GM18505 (cell line): Measurements from ENCODE around the gene EDC4.
"Not testable (repeated sequence)": the region's sequence is repeated elsewhere in the genome, so short reads cannot be mapped to it uniquely, and the experiment has no call there.

Experiments used
- ATAC-seq: cut with Tn5 transposase; IDR thresholded peaks from one replicate; pipeline ENCODE4 v1.9.1; 2021; ENCODE audit not compliant: unreplicated experiment
- POLR2A ChIP-seq: IDR thresholded peaks from 4 replicates; pipeline ENCODE4 v1.6.1; 2011; ENCODE audit warnings: borderline replicate concordance; ENCODE audit not compliant: insufficient read depth, insufficient read length; ENCODE audit errors: extremely low read depth

Gene EDC4, protein sequence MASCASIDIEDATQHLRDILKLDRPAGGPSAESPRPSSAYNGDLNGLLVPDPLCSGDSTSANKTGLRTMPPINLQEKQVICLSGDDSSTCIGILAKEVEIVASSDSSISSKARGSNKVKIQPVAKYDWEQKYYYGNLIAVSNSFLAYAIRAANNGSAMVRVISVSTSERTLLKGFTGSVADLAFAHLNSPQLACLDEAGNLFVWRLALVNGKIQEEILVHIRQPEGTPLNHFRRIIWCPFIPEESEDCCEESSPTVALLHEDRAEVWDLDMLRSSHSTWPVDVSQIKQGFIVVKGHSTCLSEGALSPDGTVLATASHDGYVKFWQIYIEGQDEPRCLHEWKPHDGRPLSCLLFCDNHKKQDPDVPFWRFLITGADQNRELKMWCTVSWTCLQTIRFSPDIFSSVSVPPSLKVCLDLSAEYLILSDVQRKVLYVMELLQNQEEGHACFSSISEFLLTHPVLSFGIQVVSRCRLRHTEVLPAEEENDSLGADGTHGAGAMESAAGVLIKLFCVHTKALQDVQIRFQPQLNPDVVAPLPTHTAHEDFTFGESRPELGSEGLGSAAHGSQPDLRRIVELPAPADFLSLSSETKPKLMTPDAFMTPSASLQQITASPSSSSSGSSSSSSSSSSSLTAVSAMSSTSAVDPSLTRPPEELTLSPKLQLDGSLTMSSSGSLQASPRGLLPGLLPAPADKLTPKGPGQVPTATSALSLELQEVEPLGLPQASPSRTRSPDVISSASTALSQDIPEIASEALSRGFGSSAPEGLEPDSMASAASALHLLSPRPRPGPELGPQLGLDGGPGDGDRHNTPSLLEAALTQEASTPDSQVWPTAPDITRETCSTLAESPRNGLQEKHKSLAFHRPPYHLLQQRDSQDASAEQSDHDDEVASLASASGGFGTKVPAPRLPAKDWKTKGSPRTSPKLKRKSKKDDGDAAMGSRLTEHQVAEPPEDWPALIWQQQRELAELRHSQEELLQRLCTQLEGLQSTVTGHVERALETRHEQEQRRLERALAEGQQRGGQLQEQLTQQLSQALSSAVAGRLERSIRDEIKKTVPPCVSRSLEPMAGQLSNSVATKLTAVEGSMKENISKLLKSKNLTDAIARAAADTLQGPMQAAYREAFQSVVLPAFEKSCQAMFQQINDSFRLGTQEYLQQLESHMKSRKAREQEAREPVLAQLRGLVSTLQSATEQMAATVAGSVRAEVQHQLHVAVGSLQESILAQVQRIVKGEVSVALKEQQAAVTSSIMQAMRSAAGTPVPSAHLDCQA (N-terminal part only)

DNA sequence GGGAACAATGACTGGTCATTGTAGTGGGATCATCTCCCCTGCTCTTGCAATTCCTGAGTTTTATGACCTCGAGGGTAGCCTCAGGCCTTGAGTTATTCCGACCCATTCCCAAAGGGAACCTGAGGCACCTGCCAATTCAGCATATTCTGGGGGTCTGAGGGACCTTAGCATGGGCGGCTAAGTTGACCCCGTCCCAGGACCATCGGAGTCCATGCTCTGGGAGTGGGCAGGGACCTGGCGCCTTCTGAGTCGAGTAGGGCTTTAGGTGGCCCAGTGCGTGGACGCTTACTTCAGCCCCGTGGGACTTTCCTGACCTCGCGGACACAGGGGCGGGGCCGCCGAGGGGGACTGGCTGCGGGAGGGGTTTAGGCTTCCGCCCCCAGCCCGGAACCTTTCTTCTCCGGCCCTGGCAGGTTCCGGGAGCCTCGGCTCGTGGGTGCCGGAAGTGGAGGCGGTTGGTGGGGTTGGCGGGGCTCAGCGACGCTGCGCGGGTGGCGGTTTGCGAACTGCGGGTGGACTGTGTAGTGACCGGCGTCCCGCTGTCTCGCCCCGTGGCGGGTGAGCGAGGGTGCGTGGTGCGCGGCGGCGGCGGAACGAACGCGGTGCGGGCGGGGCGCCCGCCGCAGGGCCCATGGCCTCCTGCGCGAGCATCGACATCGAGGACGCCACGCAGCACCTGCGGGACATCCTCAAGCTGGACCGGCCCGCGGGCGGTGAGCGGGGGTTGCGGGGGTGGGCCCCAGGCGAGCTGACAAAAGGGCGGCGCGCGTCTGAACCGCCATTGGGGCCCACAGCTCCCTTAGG is at the start of gene EDC4:
Gene EDC4, plus strand, starts transcription at position 422 of the 804 bp plus-strand sequence. Its CDS starts 210 bp downstream, at position 632.
- peak; percentile 72 for ATAC-seq
- TF ChIP-seq POLR2A, result peak; percentile 84

DNA sequence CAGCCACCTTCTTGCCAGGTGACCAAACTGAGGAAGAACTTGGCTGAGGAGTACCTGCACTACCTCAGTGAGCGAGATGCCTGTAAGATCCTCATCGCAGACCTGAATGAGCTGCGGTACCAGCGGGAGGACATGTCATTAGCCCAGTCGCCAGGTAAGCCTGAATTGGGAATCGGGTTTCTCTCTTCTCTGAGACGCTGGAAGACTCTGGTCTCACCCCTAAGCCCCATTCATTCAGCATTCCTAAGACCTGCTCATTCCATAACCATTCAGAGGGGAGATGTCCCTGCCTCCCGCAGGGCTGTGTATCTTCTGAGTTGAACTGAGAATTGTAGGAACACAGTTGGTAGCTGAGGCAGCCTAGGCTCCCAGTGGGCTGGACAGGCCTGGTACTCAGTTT is 47.7 kb upstream of the EDC4 start:
- ATAC-seq, result no peak

DNA sequence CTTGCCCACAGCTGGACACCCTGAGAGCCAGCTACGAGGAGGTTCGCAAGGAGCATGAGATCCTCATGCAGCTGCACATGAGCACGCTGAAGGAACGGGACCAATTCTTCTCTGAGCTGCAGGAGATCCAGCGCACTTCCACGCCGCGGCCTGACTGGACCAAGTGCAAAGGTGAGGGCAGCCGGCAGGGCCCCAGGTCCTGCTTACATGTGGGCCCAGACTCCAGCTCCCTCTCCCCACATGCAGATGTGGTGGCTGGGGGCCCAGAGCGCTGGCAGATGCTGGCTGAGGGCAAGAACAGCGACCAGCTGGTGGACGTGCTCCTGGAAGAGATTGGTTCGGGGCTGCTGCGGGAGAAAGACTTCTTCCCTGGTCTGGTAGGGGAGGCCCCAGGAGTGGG is 46.9 kb upstream of the EDC4 start:
- no peak for TF ChIP-seq POLR2A
- no peak for ATAC-seq

More for the DNA sequence above, 47.7 kb upstream of the EDC4 start:
- no peak for TF ChIP-seq POLR2A

DNA sequence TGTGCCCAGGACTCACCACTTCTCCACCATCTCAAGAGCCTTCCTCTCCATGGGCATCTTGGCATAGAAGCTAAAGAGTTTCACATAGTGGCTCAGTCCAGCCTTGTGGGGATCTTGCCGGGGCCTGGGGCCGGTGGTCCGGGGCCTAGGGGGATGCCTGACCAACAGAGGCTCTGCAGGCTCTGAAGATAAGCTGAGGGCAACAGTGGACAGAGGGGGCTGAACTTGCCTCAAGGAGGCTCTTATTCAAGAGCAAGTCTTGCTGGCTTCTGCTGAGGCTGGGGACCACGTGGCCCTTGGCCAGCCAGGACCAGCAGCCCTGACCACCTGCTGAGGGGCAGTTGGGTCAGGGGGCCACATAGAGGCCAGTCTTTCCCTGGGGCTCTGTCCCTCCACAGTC is 44.2 kb upstream of the EDC4 start:
- ATAC-seq, result no peak
- no peak for TF ChIP-seq POLR2A

DNA sequence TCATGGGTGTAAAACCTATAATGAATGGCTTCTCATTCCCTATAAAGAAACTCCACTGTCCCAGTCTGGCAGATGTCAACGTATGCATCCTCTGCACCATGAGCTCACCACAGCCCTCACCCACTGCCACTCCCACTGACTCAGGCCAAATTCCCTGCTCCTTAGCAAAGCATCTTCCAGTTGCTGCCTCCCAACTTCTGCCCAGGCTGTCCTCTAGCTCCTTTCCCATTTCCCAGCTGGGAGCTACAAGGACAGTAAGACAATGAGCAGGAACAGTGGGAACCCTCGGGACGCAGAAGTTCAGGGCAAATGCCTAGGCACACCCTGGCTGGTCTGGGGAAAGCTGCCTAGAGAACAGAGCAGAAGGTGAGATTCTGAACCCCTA is 39.8 kb upstream of the EDC4 start:
- no peak for ATAC-seq
- no peak for TF ChIP-seq POLR2A

DNA sequence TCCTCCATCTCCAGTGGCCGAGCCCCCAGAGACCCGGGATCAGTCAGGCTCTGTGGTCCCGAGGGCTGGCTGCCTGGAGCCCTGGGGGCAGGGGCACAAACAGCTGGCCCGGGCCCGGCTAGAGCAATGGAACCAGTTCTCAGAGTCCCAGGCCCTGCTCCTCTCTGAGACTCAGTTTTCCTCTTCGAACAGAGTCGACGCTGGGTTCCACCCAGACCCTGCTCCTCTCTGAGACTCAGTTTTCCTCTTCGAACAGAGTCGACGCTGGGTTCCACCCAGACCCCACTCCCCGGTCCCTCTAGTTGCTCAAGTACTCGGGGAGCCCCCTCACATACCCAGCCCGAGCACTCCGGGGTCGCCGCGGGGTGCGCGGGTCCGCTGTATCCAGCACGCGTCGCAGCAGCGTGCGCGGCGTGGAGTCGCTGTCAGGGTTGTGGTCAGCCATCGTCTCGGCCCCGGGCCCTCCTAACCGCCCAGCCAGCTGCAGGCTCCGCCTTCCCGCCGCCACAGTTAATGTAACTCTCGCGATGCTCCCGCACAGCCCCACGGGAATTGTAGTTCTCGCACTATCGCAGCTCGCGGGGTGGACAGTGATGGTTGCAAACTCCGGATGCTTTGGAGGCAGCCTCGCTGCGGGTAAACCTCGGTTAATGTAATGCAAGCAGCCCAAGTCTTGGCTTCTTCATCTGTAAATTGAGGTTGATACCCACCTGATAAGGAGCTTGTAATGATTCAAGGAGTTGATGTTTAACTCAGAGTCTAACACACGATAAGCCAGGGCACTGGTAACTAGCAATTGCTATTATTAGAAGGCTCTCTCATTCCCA is 39.2 kb upstream of the EDC4 start:
- ATAC-seq, result peak; percentile 92
- peak; percentile 85 for TF ChIP-seq POLR2A

DNA sequence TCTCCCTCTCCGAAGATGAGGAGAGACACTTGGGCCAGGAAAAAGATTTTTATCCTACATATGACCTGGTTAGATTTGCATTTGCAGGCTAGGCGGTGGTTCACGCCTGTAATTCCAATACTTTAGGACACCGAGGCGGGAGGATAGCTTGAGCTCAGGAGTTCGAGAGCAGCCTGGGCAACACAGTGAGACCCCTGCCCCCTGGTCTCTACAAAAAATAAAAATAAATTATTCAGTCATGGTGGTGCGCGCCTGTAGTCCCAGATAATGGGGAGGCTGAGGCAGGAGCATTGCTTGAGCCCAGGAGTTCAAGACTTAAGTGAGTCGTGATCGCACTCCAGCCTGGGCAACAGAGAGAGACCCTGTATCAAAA is 38.6 kb upstream of the EDC4 start:
- ATAC-seq, result no peak
- TF ChIP-seq POLR2A, result no peak

DNA sequence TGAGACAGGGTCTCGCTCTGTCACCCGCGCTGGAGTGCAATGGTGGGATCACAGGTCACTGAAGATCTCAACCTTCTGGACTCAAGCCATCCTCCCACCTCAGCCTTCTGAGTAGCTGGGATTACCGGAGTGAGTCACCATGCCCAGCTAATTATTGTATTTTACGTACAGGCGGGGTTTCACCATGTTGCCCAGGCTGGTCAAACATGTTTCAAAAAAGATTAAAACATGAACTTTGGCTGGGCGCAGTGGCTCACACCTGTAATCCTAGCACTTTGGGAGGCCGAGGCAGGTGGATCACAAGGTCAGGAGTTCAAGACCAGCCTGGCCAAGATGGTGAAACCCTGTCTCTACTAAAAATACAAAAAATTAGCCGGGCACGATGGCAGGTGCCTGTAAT is 35.7 kb upstream of the EDC4 start:
- not testable (repeated sequence) for ATAC-seq

DNA sequence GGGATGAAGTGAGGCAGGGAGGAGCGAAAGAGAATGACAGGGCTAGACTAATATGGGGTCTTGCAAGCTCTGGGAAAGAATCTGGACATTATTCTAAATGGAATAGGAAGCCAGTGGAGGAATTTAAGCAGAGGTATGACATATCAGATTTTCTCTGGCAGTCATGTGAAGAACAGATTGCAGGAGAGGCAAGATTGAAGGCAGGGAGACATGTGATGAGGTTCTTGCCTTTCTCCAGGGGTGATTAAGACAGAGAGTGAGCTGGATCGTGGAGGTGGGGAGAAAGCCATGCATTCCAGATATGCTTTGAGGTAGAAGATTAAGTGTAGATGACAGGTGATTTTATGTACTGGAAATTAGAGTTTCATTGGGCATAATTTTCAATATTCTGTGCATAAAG is 35.0 kb upstream of the EDC4 start:
- no peak for TF ChIP-seq POLR2A
- no peak for ATAC-seq

DNA sequence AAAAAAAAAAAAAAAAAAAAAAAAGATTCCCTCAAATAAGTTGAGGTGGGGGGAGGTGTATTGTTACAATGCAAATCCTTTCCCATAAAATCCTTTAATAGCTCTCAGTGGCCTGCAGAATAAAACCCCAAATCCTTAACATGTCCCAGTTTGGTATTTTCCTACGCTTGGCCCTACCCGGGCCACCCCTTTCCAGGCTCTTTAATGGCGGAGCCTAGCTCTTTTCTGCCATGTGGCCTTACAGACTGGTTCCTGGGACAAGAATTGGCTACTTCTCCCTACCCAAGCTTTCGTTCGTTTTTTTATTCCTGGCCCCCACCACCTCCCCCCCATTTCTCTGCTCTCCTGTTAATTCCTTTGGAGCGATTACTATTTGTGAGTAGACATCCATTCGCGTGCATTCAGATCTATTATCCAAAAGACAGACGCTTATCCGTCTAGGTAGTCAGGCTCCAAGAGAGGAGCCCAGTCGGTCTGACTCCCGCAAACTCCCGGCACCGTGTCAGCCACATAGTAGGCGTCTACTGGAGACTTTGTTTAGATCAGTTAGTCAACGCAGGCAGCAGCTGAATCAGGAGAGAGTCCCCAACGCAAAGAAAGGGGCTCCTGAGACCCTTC is 31.5 kb upstream of the EDC4 start:
- ATAC-seq, result no peak
- no peak for TF ChIP-seq POLR2A

DNA sequence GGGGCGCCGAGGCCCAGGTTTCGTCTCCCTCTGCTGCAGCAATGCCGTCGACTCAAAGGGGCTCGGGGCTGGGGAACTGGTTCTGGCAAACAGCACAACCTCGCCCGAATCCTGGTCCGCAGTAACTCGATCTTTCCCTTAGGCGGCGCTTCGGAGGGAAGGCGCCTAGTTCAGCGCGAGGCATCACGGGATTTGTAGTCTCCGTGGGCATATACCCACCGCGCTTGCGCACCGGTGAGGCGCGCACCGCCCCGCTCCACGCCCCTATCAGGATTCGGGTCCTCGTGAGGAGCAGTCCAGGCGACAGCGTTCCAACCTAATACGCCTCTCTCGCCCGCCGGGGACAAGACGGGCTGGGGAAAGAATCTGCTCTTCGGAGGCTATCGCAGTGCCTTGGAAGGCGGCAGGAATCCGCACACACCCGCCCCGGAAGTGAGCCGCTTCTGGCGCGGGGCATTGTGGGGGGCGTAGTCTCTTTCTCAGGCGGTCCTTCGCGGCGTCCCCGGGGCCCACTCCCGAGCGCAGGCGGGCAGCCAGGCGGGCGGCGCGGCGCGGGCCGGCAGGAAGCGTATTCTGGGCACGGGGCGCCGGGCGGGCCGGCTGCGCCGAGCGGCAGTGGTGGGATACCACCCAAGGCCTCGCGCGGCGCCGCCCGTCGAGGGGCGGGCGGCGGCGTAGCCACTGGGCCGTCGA is 30.9 kb upstream of the EDC4 start, which contains the start of gene THAP11:
Gene THAP11, plus strand, starts transcription at position 505 of the 693 bp plus-strand sequence. CDS start 235 bp downstream, outside the sequence.
- peak; percentile 49 for ATAC-seq
- TF ChIP-seq POLR2A, result peak; percentile 52
